Upper lobe of left lung (tissue), 4 donors: ENCODE data around the gene TBCK.

ENCODE experiments used
- CTCF ChIP-seq, 6 experiments: fragments of 450-650 bp in 4 of 6; fragments of 200-600 bp in 2 of 6; sonication (generic) in 2 of 6; IDR thresholded peaks; one replicate each; pipeline ENCODE4 v1.5.1; 2016 to 2019; ENCODE audit warnings: antibody characterized with exemption in 6 of 6
- POLR2A ChIP-seq, 4 donors: fragments of 450-650 bp; IDR thresholded peaks; one replicate each; pipeline ENCODE4 v1.5.1; 2016 to 2017; ENCODE audit warnings: antibody characterized with exemption in 4 of 4, mild to moderate bottlenecking in 2 of 4

- TF ChIP-seq CTCF (IDR thresholded peaks at IDR 0.05) (no peak), POLR2A (IDR thresholded peaks at IDR 0.05) (no peak)
These were observed 487 bp downstream of the TBCK start for GRCh38 chr4:106315476-106315967.
